Right kidney (tissue), 1 donor: ENCODE measurements around the gene MAPKAP1.
"Not testable (repeated sequence)": the region's sequence is repeated elsewhere in the genome, so short reads cannot be mapped to it uniquely, and the experiment has no call there.

Experiments
- DNase-seq: peaks from one replicate; pipeline ENCODE4 v3.0.0-alpha.2; 2016

Gene MAPKAP1

DNA sequence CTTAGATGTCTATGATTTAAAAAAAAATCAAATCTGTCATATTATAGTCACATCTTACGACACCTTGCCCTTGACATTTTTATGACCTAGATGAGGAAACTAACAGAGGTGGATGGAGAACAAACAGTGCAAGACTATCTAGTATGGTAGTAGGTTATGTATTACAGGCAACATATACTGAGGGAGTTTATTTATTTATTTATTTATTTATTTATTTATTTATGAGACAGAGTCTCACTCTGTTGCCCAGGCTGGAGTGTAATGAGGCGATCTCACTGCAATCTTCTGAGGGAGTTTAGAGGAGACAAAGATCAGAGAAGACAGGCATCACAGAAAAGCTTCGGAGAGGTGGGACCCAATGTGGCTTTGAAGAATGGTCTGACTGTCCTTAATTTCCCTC is 35.6 kb upstream of the MAPKAP1 start:
- DNase-seq, result no peak

GRCh38 chr9:125739436-125739835 is 32.4 kb upstream of the MAPKAP1 start:
- no peak for DNase-seq

DNA sequence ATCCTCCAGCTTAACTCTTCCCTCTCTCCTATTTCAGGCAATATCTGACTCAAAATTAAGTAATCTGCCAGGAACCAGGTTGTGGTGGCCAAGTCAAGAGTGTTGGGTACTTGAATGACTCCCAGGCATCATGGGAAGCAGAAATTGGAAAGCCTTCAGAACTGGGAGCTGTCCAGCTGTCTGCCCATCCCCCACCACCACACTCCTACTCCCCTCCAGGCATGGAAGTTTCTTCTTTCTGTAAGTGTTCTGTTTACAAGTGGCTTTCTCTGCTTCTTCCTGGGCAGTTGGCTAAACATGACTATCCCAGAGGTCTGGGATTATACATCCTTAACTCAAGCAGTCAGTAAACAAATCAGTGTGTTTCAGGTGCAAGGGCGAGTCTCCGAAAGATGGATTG is 25.6 kb upstream of the MAPKAP1 start:
- DNase-seq, result no peak

DNA sequence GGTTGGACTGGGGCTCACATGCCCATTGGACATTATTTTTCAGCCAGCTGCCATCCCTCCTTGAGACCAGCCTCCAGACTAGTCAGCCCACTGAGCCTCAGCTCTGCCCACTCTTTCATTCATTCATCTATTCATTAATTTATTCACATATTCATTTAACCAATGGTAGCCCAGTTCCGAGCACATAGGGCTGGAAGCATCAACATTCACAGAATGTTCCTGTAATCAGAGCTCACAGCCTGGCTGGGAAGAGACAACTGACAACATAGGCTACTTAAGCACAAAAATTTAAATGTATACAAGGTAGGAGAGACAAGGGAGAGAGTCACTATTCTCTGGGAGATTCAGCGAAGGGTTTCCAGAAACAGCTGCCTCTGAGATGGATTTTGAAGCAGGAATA is 23.2 kb upstream of the MAPKAP1 start:
- no peak for DNase-seq

DNA sequence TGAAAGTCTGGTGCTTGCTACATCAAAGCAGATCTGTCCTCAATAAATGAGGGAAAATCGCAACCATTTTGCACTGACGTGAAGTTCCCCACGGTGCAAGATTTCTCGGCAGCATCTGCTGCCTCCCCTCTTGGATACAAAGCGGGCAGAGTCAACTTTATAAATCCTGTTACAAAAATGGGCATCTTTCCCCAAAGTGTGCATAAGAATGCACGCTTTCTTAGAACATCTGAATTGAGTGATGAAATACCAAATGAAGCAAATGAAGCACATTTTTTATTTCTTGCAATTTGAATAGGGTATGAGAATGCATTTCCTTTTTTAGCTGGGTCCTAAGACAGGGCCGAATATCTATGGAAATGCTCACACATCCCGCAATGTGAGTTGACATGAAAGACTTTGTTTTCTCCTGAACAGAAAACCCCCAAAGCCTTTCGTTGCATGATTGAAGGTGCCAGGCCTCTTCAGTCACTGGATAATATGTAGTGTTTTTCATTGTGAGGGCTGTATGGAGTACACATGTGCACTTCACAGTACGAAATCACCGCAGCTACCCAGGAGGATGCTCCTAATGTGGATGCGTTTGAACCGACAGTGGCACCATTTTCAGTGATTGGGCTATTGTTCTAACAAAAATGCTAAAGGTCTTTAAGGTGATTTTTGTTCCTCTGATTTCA is 19.6 kb upstream of the MAPKAP1 start:
- no peak for DNase-seq

DNA sequence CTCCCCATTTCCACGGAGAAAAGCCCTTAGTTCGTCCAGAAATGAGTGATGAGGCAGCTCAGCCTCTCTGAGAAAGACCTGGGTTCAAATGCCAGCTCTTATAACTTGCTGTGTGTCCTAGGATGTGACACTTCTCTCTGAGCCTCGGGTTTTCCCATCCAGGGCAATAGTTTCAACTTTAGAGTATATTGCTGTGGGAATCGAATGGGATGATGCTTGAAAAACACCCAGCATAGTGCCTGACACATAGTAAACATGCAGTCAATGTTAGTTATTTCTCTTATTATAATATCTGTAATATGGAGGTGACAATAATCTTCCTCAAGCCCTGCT is 430 bp upstream of the MAPKAP1 start:
- DNase-seq, result no peak

DNA sequence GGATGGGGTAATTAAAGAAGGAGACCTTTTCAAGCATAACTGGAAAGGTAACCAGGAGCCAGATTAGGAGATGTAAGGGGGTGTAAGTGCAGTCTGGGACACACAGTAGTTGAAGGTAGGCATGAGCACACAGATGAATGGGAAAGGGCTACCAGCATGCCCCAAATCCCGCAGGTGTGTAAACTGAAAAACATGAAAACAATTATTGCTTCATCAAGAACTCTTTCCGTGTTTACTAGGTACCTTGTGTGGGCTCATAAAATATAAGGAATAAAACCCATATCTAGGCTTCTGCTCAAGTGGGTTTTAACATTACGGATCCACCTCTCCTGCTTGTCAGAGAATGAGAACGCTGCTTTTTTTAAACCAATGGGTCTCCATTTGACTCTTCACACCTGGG is 1.1 kb downstream of the MAPKAP1 start:
- DNase-seq, result no peak

DNA sequence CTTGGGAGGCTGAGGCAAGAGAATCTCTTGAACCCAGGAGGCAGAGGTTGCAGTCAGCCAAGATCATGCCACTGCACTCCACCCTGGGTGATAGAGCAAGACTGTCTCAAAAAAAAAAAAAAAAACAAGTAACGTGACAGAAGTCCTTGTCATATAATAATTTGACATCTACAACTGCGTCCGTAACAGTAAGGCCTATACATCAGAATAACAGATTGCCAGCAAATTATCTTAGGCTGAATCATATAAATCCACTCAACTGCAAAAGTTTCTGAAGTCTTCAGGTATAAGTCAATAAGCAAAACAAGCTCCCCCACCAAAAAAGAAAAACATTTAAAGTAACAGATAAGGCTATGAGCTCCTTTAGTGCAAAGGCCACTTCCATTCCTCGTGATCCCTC is 3.3 kb downstream of the MAPKAP1 start:
- no peak for DNase-seq

- no peak for DNase-seq
These were observed 5.7 kb downstream of the MAPKAP1 start for GRCh38 chr9:125701351-125701750.

DNA sequence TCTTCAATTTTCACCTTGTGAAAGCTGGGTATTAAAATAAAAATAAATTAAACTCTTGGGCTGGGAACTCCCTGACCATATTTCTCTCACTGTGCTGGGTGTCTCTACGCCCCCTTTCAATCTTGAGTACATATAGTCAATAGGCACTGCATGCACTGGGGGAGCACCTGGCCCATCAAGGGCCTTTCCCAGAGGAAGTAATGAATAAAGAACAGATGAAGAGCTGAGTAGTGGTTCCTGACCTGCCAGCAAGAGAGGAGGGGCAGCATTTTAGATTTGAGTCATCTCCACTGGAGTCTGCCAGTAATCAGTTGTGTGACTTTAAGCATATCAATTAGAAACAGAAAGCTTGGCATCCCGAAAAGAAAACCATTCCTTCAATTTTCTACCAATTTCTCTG is 6.2 kb downstream of the MAPKAP1 start:
- no peak for DNase-seq

DNA sequence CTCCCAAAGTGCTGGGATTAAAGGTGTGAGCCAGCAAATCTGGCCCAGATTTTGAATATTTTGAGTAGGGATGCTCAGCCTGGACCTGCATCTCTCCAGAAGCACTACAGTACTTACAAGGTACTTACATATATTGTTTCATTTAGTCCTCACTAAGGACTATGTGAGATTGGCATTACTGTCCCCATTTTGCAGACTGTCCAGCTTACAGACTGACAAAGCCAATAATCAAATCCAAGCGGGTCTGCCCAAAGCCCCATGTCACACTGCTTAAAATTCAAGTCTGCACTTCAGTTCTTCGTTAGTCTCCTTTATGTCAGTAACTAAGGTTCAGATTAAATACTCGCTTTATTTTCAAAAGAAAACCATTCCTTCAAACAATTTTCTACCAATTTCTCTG is 7.1 kb downstream of the MAPKAP1 start:
- no peak for DNase-seq

- no peak for DNase-seq
These were observed 10.8 kb downstream of the MAPKAP1 start for GRCh38 chr9:125696106-125696647.

GRCh38 chr9:125695548-125695947 is 11.5 kb downstream of the MAPKAP1 start:
- DNase-seq, result not testable (repeated sequence)

- DNase-seq, result no peak
These were observed 12.5 kb downstream of the MAPKAP1 start for GRCh38 chr9:125694478-125694877.

DNA sequence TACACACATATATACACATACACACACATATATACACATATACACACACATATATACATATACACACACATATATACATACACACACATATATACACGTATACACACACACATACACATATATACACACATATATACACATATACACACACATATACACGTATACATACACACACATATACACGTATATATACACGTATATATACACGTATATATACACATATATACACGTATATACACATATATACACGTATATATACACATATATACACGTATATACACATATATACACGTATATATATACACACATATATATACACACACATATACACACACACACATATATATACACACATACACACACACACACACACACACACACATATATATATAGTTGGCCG is 13.5 kb downstream of the MAPKAP1 start:
- DNase-seq, result not testable (repeated sequence)

DNA sequence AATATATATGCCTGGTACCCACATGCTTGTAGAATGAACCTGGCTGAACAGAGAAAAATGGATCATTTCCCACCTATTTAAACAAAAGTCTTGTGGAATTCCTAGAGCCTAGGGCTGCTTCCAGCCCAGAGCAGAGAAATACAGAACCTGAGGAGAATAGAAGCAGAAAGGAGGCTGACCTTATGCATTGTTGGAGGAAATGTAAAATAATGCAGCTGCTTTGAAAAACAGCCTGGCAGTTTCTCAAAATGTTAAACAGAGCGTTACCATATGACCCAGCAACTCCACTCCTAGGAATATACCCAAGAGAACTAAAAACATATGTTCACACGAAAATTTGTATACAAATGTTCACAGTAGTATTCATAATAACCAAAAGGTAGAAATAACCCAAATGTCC is 15.1 kb downstream of the MAPKAP1 start:
- DNase-seq, result no peak

- no peak for DNase-seq
These were observed 16.3 kb downstream of the MAPKAP1 start for GRCh38 chr9:125690679-125691078.

GRCh38 chr9:125687163-125687863 is 19.7 kb downstream of the MAPKAP1 start:
- DNase-seq, result no peak

GRCh38 chr9:125685167-125685566 is 21.8 kb downstream of the MAPKAP1 start:
- DNase-seq, result no peak

- no peak for DNase-seq
These were observed 23.5 kb downstream of the MAPKAP1 start for GRCh38 chr9:125683486-125683885.

DNA sequence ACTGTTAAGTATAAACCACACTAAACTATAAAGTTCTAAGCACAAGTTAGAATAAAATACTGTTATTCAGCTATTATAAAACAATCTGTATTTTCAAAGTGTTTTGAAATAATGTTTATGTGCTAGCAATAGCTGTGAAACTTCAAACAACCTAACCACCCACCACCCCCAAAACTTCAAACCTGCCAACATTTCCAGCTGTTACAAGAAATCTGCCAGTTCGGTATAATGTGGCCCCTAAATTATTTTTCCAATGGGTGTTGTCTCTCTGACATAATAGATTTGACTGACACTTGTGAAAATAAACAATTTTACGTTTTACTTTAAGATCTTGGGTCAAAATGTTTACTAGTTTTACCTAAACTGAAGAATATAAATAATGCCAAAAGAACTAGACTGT is 24.7 kb downstream of the MAPKAP1 start:
- no peak for DNase-seq

GRCh38 chr9:125681657-125682056 is 25.4 kb downstream of the MAPKAP1 start:
- no peak for DNase-seq

DNA sequence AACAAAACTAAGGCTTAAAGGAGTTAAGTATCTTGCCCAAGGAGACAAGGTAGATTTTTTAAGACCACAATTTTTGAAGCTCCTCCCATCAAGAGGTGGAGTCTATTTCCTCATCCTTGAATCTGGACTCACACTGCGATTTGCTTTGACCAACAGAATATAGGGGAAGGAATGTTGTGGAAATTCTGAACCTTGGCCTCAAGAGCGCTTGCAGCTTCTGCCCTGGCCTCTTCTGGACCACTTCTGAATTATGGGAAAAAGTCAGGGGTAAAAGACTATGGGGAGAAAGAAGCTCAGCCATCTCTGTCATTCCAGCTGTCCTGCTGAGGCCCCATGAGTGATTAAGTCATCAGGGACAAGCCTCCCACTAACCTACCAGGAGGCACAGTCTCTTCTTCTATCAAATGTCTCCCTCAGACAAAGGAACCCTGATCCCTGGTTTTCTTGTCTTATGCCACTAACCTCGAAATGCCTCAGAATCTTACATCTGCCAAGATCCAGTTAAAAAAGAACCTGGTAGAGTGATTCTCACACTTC is 25.9 kb downstream of the MAPKAP1 start:
- DNase-seq, result no peak

DNA sequence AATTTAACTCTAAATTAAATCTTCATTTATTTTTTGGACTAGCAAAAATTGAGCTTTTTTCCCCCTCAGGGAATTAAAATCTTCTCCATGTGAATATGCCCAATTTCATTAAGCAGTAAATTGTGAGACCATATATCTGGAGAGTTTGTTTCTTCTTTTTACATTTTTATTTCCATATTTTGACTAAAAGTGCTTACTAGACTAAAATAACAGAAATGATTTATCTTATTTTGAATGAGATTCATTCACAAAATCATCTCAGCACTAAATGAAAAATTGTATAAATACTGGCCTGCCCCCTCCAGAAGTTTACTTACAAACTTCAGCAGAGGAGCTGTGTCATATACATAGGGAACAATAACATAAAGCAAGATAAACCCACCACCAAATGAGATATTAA is 26.6 kb downstream of the MAPKAP1 start:
- no peak for DNase-seq
